ENCODE measurements around the gene CCT4.
A peak's percentile ranks its signal among the peaks of the same experiment; 100 is the strongest.
"Not testable (repeated sequence)": the region's sequence is repeated elsewhere in the genome, so short reads cannot be mapped to it uniquely, and the experiment has no call there.

CCT4 gene

GRCh38 chr2:61853847-61854563 is 34.5 kb downstream of the CCT4 start, which contains the start of gene FAM161A:
FAM161A (minus strand) TSS chr2:61854060; CDS start chr2:61854041, 19 bp downstream.
- H3K27me3 ChIP-seq (ENCODE audit: control insufficient read depth in 2 of 2, insufficient read depth in 2 of 2, low read length in 2 of 2), result no peaks in the 10 kb centered on the region
- peak within 1 kb of the TSS; percentile 77 to 87 for H3K27ac ChIP-seq (ENCODE audit: low read depth in 2 of 2, low read length in 2 of 2)
- H3K9ac ChIP-seq (ENCODE audit: low read depth in 1 of 2, low read length in 2 of 2), result peak within 1 kb of the TSS; percentile 76 to 84
- H3K36me3 ChIP-seq (ENCODE audit: control insufficient read depth in 2 of 2, insufficient read depth in 2 of 2, low read length in 2 of 2), result no peaks in the 10 kb centered on the region
- no peaks in the 10 kb centered on the region for H3K9me3 ChIP-seq (ENCODE audit: control insufficient read depth in 2 of 2, low read length in 2 of 2)
- H3K4me3 ChIP-seq (ENCODE audit: low read length in 2 of 2), result peak within 1 kb of the TSS; percentile 74 to 99
- H3K4me1 ChIP-seq (ENCODE audit: control insufficient read depth in 2 of 2, insufficient read depth in 2 of 2, low read length in 2 of 2), result peaks cover 8 to 16% of the 10 kb centered on the region in 2 donors

GRCh38 chr2:61853086-61853846 is 35.2 kb downstream of the CCT4 start:
- no peaks in the 10 kb centered on the region for H3K9me3 ChIP-seq (ENCODE audit: control insufficient read depth in 2 of 2, low read length in 2 of 2)
- H3K4me1 ChIP-seq (ENCODE audit: control insufficient read depth in 2 of 2, insufficient read depth in 2 of 2, low read length in 2 of 2), result peaks cover 8 to 16% of the 10 kb centered on the region in 2 donors
- no peaks in the 10 kb centered on the region for H3K27me3 ChIP-seq (ENCODE audit: control insufficient read depth in 2 of 2, insufficient read depth in 2 of 2, low read length in 2 of 2)
- H3K9ac ChIP-seq (ENCODE audit: low read depth in 1 of 2, low read length in 2 of 2), result peak overlapping the region; percentile 65 to 84
- H3K36me3 ChIP-seq (ENCODE audit: control insufficient read depth in 2 of 2, insufficient read depth in 2 of 2, low read length in 2 of 2), result no peaks in the 10 kb centered on the region
- H3K27ac ChIP-seq (ENCODE audit: low read depth in 2 of 2, low read length in 2 of 2), result peak overlapping the region; percentile 77 to 87
- peak overlapping the region; percentile 74 to 99 for H3K4me3 ChIP-seq (ENCODE audit: low read length in 2 of 2)

GRCh38 chr2:61851270-61851669 is 37.2 kb downstream of the CCT4 start:
- H3K4me3 ChIP-seq (ENCODE audit: low read length in 2 of 2); H3K9ac ChIP-seq (ENCODE audit: low read depth in 1 of 2, low read length in 2 of 2); H3K36me3 ChIP-seq (ENCODE audit: control insufficient read depth in 2 of 2, insufficient read depth in 2 of 2, low read length in 2 of 2); H3K27ac ChIP-seq (ENCODE audit: low read depth in 2 of 2, low read length in 2 of 2); H3K9me3 ChIP-seq (ENCODE audit: control insufficient read depth in 2 of 2, low read length in 2 of 2); H3K27me3 ChIP-seq (ENCODE audit: control insufficient read depth in 2 of 2, insufficient read depth in 2 of 2, low read length in 2 of 2): not testable (repeated sequence)
- peaks cover 8 to 16% of the 10 kb centered on the region in 2 donors for H3K4me1 ChIP-seq (ENCODE audit: control insufficient read depth in 2 of 2, insufficient read depth in 2 of 2, low read length in 2 of 2)

DNA sequence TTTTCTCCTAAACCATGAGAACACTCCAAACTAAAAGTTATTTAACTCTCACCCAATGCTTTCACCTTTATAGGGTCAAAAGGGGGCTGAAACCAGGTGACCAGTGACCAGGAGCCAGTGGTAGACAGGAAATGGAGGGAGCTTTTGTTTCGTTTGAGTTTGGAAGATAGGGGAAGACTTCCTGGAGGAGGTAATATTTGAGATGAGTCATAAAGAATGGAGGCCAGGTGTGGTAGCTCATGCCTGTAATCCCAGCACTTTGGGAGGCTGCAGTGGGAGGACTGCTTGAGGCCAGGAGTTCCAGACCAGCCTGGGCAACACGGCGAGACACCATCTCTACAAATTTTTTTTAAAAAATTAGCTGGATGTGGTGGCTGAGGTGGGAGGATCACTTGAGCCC is 43.1 kb downstream of the CCT4 start:
- Histone ChIP-seq H3K27me3 (ENCODE audit: control insufficient read depth in 2 of 2, insufficient read depth in 2 of 2, low read length in 2 of 2) (no peaks in the 10 kb centered on the region), H3K4me3 (ENCODE audit: low read length in 2 of 2) (no peak overlapping the region), H3K4me1 (ENCODE audit: control insufficient read depth in 2 of 2, insufficient read depth in 2 of 2, low read length in 2 of 2) (no peaks in the 10 kb centered on the region), H3K36me3 (ENCODE audit: control insufficient read depth in 2 of 2, insufficient read depth in 2 of 2, low read length in 2 of 2) (peaks cover 0 to 3% of the 10 kb centered on the region in 2 donors), H3K9ac (ENCODE audit: low read depth in 1 of 2, low read length in 2 of 2) (no peak overlapping the region), H3K27ac (ENCODE audit: low read depth in 2 of 2, low read length in 2 of 2) (no peak overlapping the region), H3K9me3 (ENCODE audit: control insufficient read depth in 2 of 2, low read length in 2 of 2) (no peaks in the 10 kb centered on the region)

GRCh38 chr2:61841286-61841685 is 47.2 kb downstream of the CCT4 start:
- H3K27me3 ChIP-seq (ENCODE audit: control insufficient read depth in 2 of 2, insufficient read depth in 2 of 2, low read length in 2 of 2), result no peaks in the 10 kb centered on the region
- no peaks in the 10 kb centered on the region for H3K9me3 ChIP-seq (ENCODE audit: control insufficient read depth in 2 of 2, low read length in 2 of 2)
- H3K36me3 ChIP-seq (ENCODE audit: control insufficient read depth in 2 of 2, insufficient read depth in 2 of 2, low read length in 2 of 2), result peaks cover 0 to 3% of the 10 kb centered on the region in 2 donors
- H3K27ac ChIP-seq (ENCODE audit: low read depth in 2 of 2, low read length in 2 of 2), result no peak overlapping the region
- H3K4me1 ChIP-seq (ENCODE audit: control insufficient read depth in 2 of 2, insufficient read depth in 2 of 2, low read length in 2 of 2), result no peaks in the 10 kb centered on the region
- no peak overlapping the region for H3K9ac ChIP-seq (ENCODE audit: low read depth in 1 of 2, low read length in 2 of 2)
- no peak overlapping the region for H3K4me3 ChIP-seq (ENCODE audit: low read length in 2 of 2)

DNA sequence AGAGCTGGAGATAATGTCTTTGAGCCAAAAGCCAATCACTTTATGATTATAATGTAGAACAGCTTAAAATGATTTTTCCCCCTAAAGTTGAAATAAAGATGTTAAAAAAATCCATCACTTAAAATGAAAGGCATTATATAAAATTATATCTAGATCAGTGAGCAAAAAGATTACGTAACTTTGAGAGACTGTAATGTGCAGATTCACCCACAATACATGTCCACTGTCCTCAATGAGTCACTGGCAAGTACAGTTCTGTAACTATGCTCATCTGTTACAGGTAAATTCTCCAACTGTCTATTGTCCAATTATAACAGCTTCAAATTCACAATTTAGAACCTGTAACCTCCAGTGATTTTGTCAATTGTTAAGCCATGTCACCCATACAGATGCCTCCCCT is 53.6 kb downstream of the CCT4 start:
- no peak overlapping the region for H3K27ac ChIP-seq (ENCODE audit: low read depth in 2 of 2, low read length in 2 of 2)
- H3K4me1 ChIP-seq (ENCODE audit: control insufficient read depth in 2 of 2, insufficient read depth in 2 of 2, low read length in 2 of 2), result no peaks in the 10 kb centered on the region
- H3K36me3 ChIP-seq (ENCODE audit: control insufficient read depth in 2 of 2, insufficient read depth in 2 of 2, low read length in 2 of 2), result no peaks in the 10 kb centered on the region
- H3K27me3 ChIP-seq (ENCODE audit: control insufficient read depth in 2 of 2, insufficient read depth in 2 of 2, low read length in 2 of 2), result no peaks in the 10 kb centered on the region
- H3K9me3 ChIP-seq (ENCODE audit: control insufficient read depth in 2 of 2, low read length in 2 of 2), result no peaks in the 10 kb centered on the region
- no peak overlapping the region for H3K4me3 ChIP-seq (ENCODE audit: low read length in 2 of 2)
- H3K9ac ChIP-seq (ENCODE audit: low read depth in 1 of 2, low read length in 2 of 2), result no peak overlapping the region

- Histone ChIP-seq H3K27me3 (ENCODE audit: control insufficient read depth in 2 of 2, insufficient read depth in 2 of 2, low read length in 2 of 2) (no peaks in the 10 kb centered on the region), H3K36me3 (ENCODE audit: control insufficient read depth in 2 of 2, insufficient read depth in 2 of 2, low read length in 2 of 2) (no peaks in the 10 kb centered on the region), H3K4me1 (ENCODE audit: control insufficient read depth in 2 of 2, insufficient read depth in 2 of 2, low read length in 2 of 2) (no peaks in the 10 kb centered on the region), H3K9me3 (ENCODE audit: control insufficient read depth in 2 of 2, low read length in 2 of 2) (no peaks in the 10 kb centered on the region), H3K9ac (ENCODE audit: low read depth in 1 of 2, low read length in 2 of 2) (no peak overlapping the region), H3K4me3 (ENCODE audit: low read length in 2 of 2) (no peak overlapping the region), H3K27ac (ENCODE audit: low read depth in 2 of 2, low read length in 2 of 2) (no peak overlapping the region)
Measured at GRCh38 chr2:61833971-61834370, 54.5 kb downstream of the CCT4 start.

GRCh38 chr2:61832183-61832841 is 56.1 kb downstream of the CCT4 start:
- Histone ChIP-seq H3K4me3 (ENCODE audit: low read length in 2 of 2) (no peak overlapping the region), H3K27me3 (ENCODE audit: control insufficient read depth in 2 of 2, insufficient read depth in 2 of 2, low read length in 2 of 2) (no peaks in the 10 kb centered on the region), H3K9me3 (ENCODE audit: control insufficient read depth in 2 of 2, low read length in 2 of 2) (no peaks in the 10 kb centered on the region), H3K36me3 (ENCODE audit: control insufficient read depth in 2 of 2, insufficient read depth in 2 of 2, low read length in 2 of 2) (no peaks in the 10 kb centered on the region), H3K9ac (ENCODE audit: low read depth in 1 of 2, low read length in 2 of 2) (no peak overlapping the region), H3K27ac (ENCODE audit: low read depth in 2 of 2, low read length in 2 of 2) (no peak overlapping the region), H3K4me1 (ENCODE audit: control insufficient read depth in 2 of 2, insufficient read depth in 2 of 2, low read length in 2 of 2) (no peaks in the 10 kb centered on the region)

GRCh38 chr2:61822255-61822654 is 66.2 kb downstream of the CCT4 start:
- H3K27ac ChIP-seq (ENCODE audit: low read depth in 2 of 2, low read length in 2 of 2), result no peak overlapping the region
- no peaks in the 10 kb centered on the region for H3K36me3 ChIP-seq (ENCODE audit: control insufficient read depth in 2 of 2, insufficient read depth in 2 of 2, low read length in 2 of 2)
- no peaks in the 10 kb centered on the region for H3K9me3 ChIP-seq (ENCODE audit: control insufficient read depth in 2 of 2, low read length in 2 of 2)
- H3K4me1 ChIP-seq (ENCODE audit: control insufficient read depth in 2 of 2, insufficient read depth in 2 of 2, low read length in 2 of 2), result no peaks in the 10 kb centered on the region
- H3K9ac ChIP-seq (ENCODE audit: low read depth in 1 of 2, low read length in 2 of 2), result no peak overlapping the region
- H3K4me3 ChIP-seq (ENCODE audit: low read length in 2 of 2), result no peak overlapping the region
- H3K27me3 ChIP-seq (ENCODE audit: control insufficient read depth in 2 of 2, insufficient read depth in 2 of 2, low read length in 2 of 2), result no peaks in the 10 kb centered on the region
